PFSK-1 (cell line): ENCODE data around the gene EFNA5.

Source experiments
- TAF1 ChIP-seq: IDR thresholded peaks from 2 replicates; pipeline ENCODE4 v1.6.1; 2012; ENCODE audit warnings: low read length, control low read depth, borderline replicate concordance; ENCODE audit not compliant: insufficient read depth
- TF ChIP-seq, protein P1 (sequence below), 2 experiments: IDR thresholded peaks; 2 replicates each; pipeline versions ENCODE4 v1.6.1 to v1.8.0; 2011 to 2012; ENCODE audit warnings: low read depth in 2 of 2, low read length in 2 of 2, control low read depth in 1 of 2, inconsistent platforms in 1 of 2, mild to moderate bottlenecking in 1 of 2, moderate library complexity in 1 of 2; ENCODE audit not compliant: insufficient read depth in 1 of 2

DNA sequence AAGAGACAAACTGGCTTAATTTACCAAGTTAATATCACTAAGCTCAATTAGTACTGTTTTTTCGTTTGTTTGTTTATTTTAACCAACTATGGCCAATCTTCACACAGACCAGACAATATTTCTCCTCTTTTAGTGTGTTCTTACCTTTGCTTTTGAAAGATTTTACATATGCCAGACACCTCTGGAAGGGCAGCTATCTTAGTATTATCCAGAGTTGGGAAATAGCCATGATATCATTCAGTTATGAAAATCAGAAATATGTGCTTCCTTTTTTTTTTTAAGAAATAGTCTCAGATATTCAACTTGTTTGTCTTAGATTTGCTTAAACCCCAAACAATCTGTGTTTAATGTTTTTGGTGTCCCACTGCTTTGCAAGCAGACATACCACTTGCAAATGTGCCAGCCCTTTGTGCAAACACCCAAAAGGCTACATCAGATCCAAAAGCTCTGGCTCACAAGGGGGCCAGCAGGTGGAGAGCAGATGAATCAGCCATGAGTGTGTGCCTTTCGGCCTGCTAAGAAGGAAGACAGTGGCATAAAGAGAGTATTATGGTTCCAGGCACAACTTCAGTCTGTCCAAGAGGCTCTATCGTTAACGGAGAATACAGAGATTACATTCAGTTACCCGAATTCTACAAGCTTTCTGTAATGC lies 147.6 kb downstream of the EFNA5 start:
- TF ChIP-seq, protein P1, sequence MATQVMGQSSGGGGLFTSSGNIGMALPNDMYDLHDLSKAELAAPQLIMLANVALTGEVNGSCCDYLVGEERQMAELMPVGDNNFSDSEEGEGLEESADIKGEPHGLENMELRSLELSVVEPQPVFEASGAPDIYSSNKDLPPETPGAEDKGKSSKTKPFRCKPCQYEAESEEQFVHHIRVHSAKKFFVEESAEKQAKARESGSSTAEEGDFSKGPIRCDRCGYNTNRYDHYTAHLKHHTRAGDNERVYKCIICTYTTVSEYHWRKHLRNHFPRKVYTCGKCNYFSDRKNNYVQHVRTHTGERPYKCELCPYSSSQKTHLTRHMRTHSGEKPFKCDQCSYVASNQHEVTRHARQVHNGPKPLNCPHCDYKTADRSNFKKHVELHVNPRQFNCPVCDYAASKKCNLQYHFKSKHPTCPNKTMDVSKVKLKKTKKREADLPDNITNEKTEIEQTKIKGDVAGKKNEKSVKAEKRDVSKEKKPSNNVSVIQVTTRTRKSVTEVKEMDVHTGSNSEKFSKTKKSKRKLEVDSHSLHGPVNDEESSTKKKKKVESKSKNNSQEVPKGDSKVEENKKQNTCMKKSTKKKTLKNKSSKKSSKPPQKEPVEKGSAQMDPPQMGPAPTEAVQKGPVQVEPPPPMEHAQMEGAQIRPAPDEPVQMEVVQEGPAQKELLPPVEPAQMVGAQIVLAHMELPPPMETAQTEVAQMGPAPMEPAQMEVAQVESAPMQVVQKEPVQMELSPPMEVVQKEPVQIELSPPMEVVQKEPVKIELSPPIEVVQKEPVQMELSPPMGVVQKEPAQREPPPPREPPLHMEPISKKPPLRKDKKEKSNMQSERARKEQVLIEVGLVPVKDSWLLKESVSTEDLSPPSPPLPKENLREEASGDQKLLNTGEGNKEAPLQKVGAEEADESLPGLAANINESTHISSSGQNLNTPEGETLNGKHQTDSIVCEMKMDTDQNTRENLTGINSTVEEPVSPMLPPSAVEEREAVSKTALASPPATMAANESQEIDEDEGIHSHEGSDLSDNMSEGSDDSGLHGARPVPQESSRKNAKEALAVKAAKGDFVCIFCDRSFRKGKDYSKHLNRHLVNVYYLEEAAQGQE (IDR thresholded peaks at IDR 0.05; ENCODE audit: insufficient read depth in 1 of 2, low read depth in 2 of 2, low read length in 2 of 2), result no peak
- no peak for TF ChIP-seq TAF1
